Panc1 (cell line): ENCODE data around the gene VTI1A. TPM values are rescaled to one million over a fixed set of nuclear protein-coding genes. Genes with fewer than 3 reads are reported as not detected.

Experiments
- ATAC-seq: fragments of 200-7000 bp; cut with Tn5 transposase; 2 replicates; pipeline ENCODE4 v1.9.1; 2020; ENCODE audit warnings: mild to moderate bottlenecking, moderate library complexity
- BruUV-seq: library from RNA; stranded (reverse); fragments of 400-500 nt; replicated peaks from 2 replicates; lab custom pipeline; 2021; lab: Mats Ljungman, UMichigan
- CTCF ChIA-PET: fragments of 300-600 bp; sonication (Branson Sonifier 250); formaldehyde crosslinking; loops from one replicate; lab custom pipeline; 2022; ENCODE audit warnings: antibody characterized with exemption; lab: Charles Lee
- POLR2A ChIA-PET: fragments of 300-600 bp; sonication (Branson Sonifier 250); formaldehyde crosslinking; loops from one replicate; lab custom pipeline; 2022; ENCODE audit warnings: antibody characterized with exemption; lab: Charles Lee
- DNase-seq: peaks from one replicate; pipeline ENCODE4 v3.0.0-alpha.2; 2010; ENCODE audit warnings: low read depth, low spot score
- H3K27ac ChIP-seq: 2 replicates; pipeline ENCODE4 v1.5.1; 2011; ENCODE audit warnings: mild to moderate bottlenecking, low read length, inconsistent platforms
- H3K27me3 ChIP-seq: fragments of 200-500 bp; sonication (Bioruptor generic); 2 replicates; pipeline ENCODE4 v1.6.0; 2014; ENCODE audit warnings: low read length, inconsistent platforms; ENCODE audit not compliant: control insufficient read depth, insufficient read depth
- H3K36me3 ChIP-seq: fragments of 200-500 bp; sonication (Bioruptor generic); 2 replicates; pipeline ENCODE4 v1.5.1; 2014; ENCODE audit warnings: inconsistent platforms, mild to moderate bottlenecking, low read length, moderate library complexity; ENCODE audit not compliant: control insufficient read depth, insufficient read depth
- H3K4me1 ChIP-seq: 2 replicates; pipeline ENCODE4 v1.5.1; 2011; ENCODE audit warnings: inconsistent platforms, mild to moderate bottlenecking, low read length, moderate library complexity; ENCODE audit not compliant: control insufficient read depth, insufficient read depth
- H3K4me3 ChIP-seq, 2 experiments: 2 replicates each; pipeline ENCODE4 v1.5.1; 2011 to 2012; ENCODE audit warnings: low read depth in 2 of 2, low read length in 2 of 2, mild to moderate bottlenecking in 2 of 2, inconsistent platforms in 1 of 2, moderate library complexity in 1 of 2
- H3K9me3 ChIP-seq: fragments of 200-500 bp; sonication (Bioruptor generic); 2 replicates; pipeline ENCODE4 v1.5.1; 2014; ENCODE audit warnings: low read depth, mild to moderate bottlenecking, inconsistent platforms, low read length, moderate library complexity; ENCODE audit not compliant: control insufficient read depth, insufficient read depth
- POLR2AphosphoS5 ChIP-seq: IDR thresholded peaks from 2 replicates; pipeline ENCODE4 v1.6.1; 2012; ENCODE audit warnings: mild to moderate bottlenecking, low read depth, low read length, moderate library complexity
- SIN3A ChIP-seq: IDR thresholded peaks from 2 replicates; pipeline ENCODE4 v1.6.1; 2012; ENCODE audit warnings: low read depth, mild to moderate bottlenecking, low read length, moderate library complexity, borderline replicate concordance; ENCODE audit not compliant: insufficient read depth
- TCF7L2 ChIP-seq: IDR thresholded peaks from 2 replicates; pipeline ENCODE4 v1.6.1; 2011; ENCODE audit warnings: mild to moderate bottlenecking, low read depth, low read length, inconsistent platforms
- in situ Hi-C: cut with HindIII; loops from 2 replicates; pipeline ENCODE4 v1.10.0; 2016; ENCODE audit warnings: low sequenced_read_pairs, low pct_unique_long_range_greater_than_20kb
- intact Hi-C: fragments of 100-400 bp; cut with micrococcal nuclease; formaldehyde crosslinking; loops from one replicate; pipeline ENCODE4 v1.10.0; 2022; ENCODE audit not compliant: unreplicated experiment
- total RNA-seq: library from RNA; stranded (reverse); gene quantifications from one replicate; pipeline ENCODE4 v1.2.1, GENCODE V29; 2021; ENCODE audit not compliant: unreplicated experiment
- TF ChIP-seq, protein P1 (sequence below): fragments of 450-650 bp; IDR thresholded peaks from 2 replicates; pipeline ENCODE4 v1.5.1; 2017; ENCODE audit warnings: mild to moderate bottlenecking
- TF ChIP-seq, protein P2 (sequence below), 2 experiments: IDR thresholded peaks; 2 replicates each; pipeline ENCODE4 v1.6.1; 2011 to 2012; ENCODE audit warnings: low read depth in 2 of 2, control low read depth in 1 of 2, low read length in 1 of 2, mild to moderate bottlenecking in 1 of 2, moderate library complexity in 1 of 2; ENCODE audit not compliant: insufficient read depth in 1 of 2

Gene VTI1A
- total RNA-seq, 1 experiment from 2014 or later: 36.3 TPM

DNA sequence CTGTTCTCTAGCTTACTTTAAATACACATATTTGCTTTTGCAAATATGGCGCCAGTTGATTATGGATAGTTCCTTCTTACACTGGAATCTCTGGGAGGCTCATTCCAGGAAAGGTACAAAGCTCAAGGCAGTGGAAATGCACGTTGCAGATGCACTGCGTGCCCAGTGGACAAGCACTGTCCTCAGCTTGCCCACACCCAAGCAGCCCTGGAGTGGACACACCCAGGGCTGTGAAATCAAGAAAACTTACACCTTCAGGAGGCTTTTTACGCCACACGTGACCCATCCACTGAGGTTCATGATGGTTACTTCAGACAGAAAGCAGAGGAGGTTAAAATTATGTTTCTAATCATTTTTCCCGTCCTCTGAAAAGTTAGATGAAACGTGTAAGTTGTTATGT is 248.5 kb downstream of the VTI1A start:
- no peak for ATAC-seq
- Histone ChIP-seq H3K4me1 (no peaks in the 10 kb centered on the region), H3K27ac (no peak overlapping the region), H3K9me3 (no peaks in the 10 kb centered on the region), H3K27me3 (no peaks in the 10 kb centered on the region), H3K36me3 (no peaks in the 10 kb centered on the region), H3K4me3 (no peak overlapping the region)
- in situ Hi-C loops (no loop called here), intact Hi-C loops (no loop called here)
- no peak for TF ChIP-seq POLR2AphosphoS5
- TF ChIP-seq, protein P1, sequence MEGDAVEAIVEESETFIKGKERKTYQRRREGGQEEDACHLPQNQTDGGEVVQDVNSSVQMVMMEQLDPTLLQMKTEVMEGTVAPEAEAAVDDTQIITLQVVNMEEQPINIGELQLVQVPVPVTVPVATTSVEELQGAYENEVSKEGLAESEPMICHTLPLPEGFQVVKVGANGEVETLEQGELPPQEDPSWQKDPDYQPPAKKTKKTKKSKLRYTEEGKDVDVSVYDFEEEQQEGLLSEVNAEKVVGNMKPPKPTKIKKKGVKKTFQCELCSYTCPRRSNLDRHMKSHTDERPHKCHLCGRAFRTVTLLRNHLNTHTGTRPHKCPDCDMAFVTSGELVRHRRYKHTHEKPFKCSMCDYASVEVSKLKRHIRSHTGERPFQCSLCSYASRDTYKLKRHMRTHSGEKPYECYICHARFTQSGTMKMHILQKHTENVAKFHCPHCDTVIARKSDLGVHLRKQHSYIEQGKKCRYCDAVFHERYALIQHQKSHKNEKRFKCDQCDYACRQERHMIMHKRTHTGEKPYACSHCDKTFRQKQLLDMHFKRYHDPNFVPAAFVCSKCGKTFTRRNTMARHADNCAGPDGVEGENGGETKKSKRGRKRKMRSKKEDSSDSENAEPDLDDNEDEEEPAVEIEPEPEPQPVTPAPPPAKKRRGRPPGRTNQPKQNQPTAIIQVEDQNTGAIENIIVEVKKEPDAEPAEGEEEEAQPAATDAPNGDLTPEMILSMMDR: no peak
- TF ChIP-seq, protein P2, sequence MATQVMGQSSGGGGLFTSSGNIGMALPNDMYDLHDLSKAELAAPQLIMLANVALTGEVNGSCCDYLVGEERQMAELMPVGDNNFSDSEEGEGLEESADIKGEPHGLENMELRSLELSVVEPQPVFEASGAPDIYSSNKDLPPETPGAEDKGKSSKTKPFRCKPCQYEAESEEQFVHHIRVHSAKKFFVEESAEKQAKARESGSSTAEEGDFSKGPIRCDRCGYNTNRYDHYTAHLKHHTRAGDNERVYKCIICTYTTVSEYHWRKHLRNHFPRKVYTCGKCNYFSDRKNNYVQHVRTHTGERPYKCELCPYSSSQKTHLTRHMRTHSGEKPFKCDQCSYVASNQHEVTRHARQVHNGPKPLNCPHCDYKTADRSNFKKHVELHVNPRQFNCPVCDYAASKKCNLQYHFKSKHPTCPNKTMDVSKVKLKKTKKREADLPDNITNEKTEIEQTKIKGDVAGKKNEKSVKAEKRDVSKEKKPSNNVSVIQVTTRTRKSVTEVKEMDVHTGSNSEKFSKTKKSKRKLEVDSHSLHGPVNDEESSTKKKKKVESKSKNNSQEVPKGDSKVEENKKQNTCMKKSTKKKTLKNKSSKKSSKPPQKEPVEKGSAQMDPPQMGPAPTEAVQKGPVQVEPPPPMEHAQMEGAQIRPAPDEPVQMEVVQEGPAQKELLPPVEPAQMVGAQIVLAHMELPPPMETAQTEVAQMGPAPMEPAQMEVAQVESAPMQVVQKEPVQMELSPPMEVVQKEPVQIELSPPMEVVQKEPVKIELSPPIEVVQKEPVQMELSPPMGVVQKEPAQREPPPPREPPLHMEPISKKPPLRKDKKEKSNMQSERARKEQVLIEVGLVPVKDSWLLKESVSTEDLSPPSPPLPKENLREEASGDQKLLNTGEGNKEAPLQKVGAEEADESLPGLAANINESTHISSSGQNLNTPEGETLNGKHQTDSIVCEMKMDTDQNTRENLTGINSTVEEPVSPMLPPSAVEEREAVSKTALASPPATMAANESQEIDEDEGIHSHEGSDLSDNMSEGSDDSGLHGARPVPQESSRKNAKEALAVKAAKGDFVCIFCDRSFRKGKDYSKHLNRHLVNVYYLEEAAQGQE (IDR thresholded peaks at IDR 0.05; ENCODE audit: insufficient read depth in 1 of 2, low read depth in 2 of 2, low read length in 1 of 2): no peak
- no peak for TF ChIP-seq TCF7L2
- no peak for TF ChIP-seq SIN3A
- POLR2A ChIA-PET: no interaction called here
- BruUV-seq: no TSS peak
- CTCF ChIA-PET: interaction anchor here (0.6 kb wide), 1 partner anchor 130 kb away, joined by 3 read pairs; no protein-coding TSS in a partner anchor
- DNase-seq: no peak

GRCh38 chr10:112696592-112696991 is 249.6 kb downstream of the VTI1A start:
- in situ Hi-C loops: no loop called here
- ChIA-PET POLR2A (no interaction called here), CTCF (no interaction called here)
- no peaks in the 10 kb centered on the region for H3K9me3 ChIP-seq
- no peak overlapping the region for H3K4me3 ChIP-seq
- intact Hi-C loops: no loop called here
- no peak overlapping the region for H3K27ac ChIP-seq
- no TSS peak for BruUV-seq
- no peak for ATAC-seq
- no peaks in the 10 kb centered on the region for H3K4me1 ChIP-seq
- no peaks in the 10 kb centered on the region for H3K27me3 ChIP-seq
- TF ChIP-seq, protein P1: no peak
- TF ChIP-seq SIN3A: no peak
- TF ChIP-seq TCF7L2: no peak
- TF ChIP-seq POLR2AphosphoS5: no peak
- TF ChIP-seq, protein P2 (IDR thresholded peaks at IDR 0.05; ENCODE audit: insufficient read depth in 1 of 2, low read depth in 2 of 2, low read length in 1 of 2): no peak
- DNase-seq: no peak
- H3K36me3 ChIP-seq: no peaks in the 10 kb centered on the region
